Right lobe of liver (tissue), 4 donors: ENCODE results near the gene RNASET2.

Source experiments
- POLR2A ChIP-seq: fragments of 450-650 bp; IDR thresholded peaks from one replicate; pipeline ENCODE4 v1.6.1; 2017; ENCODE audit warnings: antibody characterized with exemption, mild to moderate bottlenecking
- TF ChIP-seq, protein P1 (sequence below), 4 donors: fragments of 200-600 bp in 3 of 4; fragments of 450-650 bp in 1 of 4; IDR thresholded peaks; one replicate each; pipeline versions ENCODE4 v1.5.1 to v1.8.0; 2016 to 2022; ENCODE audit warnings: antibody characterized with exemption in 4 of 4, mild to moderate bottlenecking in 2 of 4
- donor health status: DM: no; HTN: no; CAD: no.
- donor health status: DM: no; HTN: no; CAD: no.
- donor health status: DM: no; HTN: yes; CAD: no.

DNA sequence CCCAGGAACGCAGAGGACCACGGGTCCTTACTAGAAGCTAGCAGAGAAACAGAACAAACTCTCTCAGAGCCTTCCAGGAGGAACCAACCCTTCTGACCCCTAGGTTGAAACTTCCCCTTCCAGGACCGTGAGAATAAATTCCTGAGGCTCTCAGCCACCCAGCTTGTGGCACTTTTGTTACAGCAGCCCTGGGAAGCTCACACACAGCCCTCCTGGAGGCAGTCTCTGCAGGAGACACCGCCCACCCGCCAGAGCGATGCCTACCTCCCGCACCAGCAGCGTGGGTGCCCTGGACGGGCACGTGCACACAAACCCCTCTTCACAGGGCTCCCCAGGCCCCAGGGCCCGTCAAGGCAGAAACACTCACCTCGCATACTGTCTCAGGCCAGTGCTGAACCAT lies 4.2 kb downstream of the RNASET2 start:
- TF ChIP-seq, protein P1, sequence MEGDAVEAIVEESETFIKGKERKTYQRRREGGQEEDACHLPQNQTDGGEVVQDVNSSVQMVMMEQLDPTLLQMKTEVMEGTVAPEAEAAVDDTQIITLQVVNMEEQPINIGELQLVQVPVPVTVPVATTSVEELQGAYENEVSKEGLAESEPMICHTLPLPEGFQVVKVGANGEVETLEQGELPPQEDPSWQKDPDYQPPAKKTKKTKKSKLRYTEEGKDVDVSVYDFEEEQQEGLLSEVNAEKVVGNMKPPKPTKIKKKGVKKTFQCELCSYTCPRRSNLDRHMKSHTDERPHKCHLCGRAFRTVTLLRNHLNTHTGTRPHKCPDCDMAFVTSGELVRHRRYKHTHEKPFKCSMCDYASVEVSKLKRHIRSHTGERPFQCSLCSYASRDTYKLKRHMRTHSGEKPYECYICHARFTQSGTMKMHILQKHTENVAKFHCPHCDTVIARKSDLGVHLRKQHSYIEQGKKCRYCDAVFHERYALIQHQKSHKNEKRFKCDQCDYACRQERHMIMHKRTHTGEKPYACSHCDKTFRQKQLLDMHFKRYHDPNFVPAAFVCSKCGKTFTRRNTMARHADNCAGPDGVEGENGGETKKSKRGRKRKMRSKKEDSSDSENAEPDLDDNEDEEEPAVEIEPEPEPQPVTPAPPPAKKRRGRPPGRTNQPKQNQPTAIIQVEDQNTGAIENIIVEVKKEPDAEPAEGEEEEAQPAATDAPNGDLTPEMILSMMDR (IDR thresholded peaks at IDR 0.05), result no peak
- no peak for TF ChIP-seq POLR2A
